Stomach (tissue), 9 donors: ENCODE data around the gene CYBA. TPM values are rescaled to one million over a fixed set of nuclear protein-coding genes. Genes with fewer than 3 reads are reported as not detected.

ENCODE experiments used
- DNase-seq, 2 donors: peaks; one replicate each; pipeline versions ENCODE4 v3.0.0 to v3.0.0-alpha.2; 2013 to 2019
- H3K27ac ChIP-seq, 5 donors: fragments of 200-600 bp in 4 of 5; sonication (generic) in 4 of 5; one replicate each; pipeline ENCODE4 v1.5.1; 2013 to 2019; ENCODE audit warnings: mild to moderate bottlenecking in 1 of 5, moderate library complexity in 1 of 5
- H3K27me3 ChIP-seq, 3 donors: fragments of 200-600 bp; sonication (generic); one replicate each; pipeline ENCODE4 v1.5.1; 2017 to 2019; ENCODE audit warnings: mixed run types in 1 of 3
- H3K36me3 ChIP-seq, 4 donors: fragments of 200-600 bp; sonication (generic); 1 replicate in 3 of 4; 2 replicates in 1 of 4; pipeline ENCODE4 v1.5.1; 2016 to 2019
- H3K4me1 ChIP-seq, 4 donors: fragments of 200-600 bp; sonication (generic); one replicate each; pipeline ENCODE4 v1.5.1; 2016 to 2019
- H3K4me3 ChIP-seq, 4 donors: fragments of 200-600 bp; sonication (generic) in 3 of 4; one replicate each; pipeline ENCODE4 v1.5.1; 2016 to 2019; ENCODE audit warnings: mild to moderate bottlenecking in 1 of 4
- H3K9me3 ChIP-seq, 4 donors: fragments of 200-600 bp; sonication (generic); one replicate each; pipeline ENCODE4 v1.5.1; 2016 to 2019
- CTCF ChIP-seq, 7 experiments: fragments of 450-650 bp in 4 of 7; fragments of 200-600 bp in 3 of 7; sonication (generic) in 3 of 7; IDR thresholded peaks; one replicate each; pipeline ENCODE4 v1.5.1; 2016 to 2019; ENCODE audit warnings: antibody characterized with exemption in 7 of 7, control low read depth in 2 of 7, mild to moderate bottlenecking in 1 of 7
- EP300 ChIP-seq: sonication (generic); formaldehyde crosslinking; IDR thresholded peaks from one replicate; pipeline ENCODE4 v1.6.1; 2017; ENCODE audit warnings: antibody characterized with exemption
- POLR2A ChIP-seq, 4 donors: fragments of 450-650 bp; IDR thresholded peaks; one replicate each; pipeline ENCODE4 v1.6.1; 2016; ENCODE audit warnings: antibody characterized with exemption in 4 of 4, control low read depth in 2 of 4, mild to moderate bottlenecking in 1 of 4, moderate library complexity in 1 of 4
- POLR2AphosphoS5 ChIP-seq, 3 donors: sonication (generic); formaldehyde crosslinking; IDR thresholded peaks; one replicate each; pipeline ENCODE4 v1.6.1; 2016; ENCODE audit warnings: antibody characterized with exemption in 3 of 3
- WGBS, 5 donors: extraction: QIAGEN DNeasy Blood & Tissue Kit in 3 of 5; methylation state at CpG; one replicate each; pipeline versions ENCODE4 v1.1.5 to v1.1.7; 2013 to 2018; 5-methylcytosine and 5-hydroxymethylcytosine counted together
- intact Hi-C: fragments of 100-400 bp; cut with DNase I; formaldehyde crosslinking; loops from one replicate; pipeline ENCODE4 v1.15.1; 2023; ENCODE audit warnings: low total_unique reads
- polyA plus RNA-seq, 3 donors: library from polyadenylated mRNA; stranded (reverse); fragments of 200-250 nt; gene quantifications; one replicate each; pipeline ENCODE4 v1.2.3, GENCODE V29; 2013
- total RNA-seq, 5 donors: library from RNA; depleted of rRNA; stranded (reverse); fragments of >200 nt; gene quantifications; one replicate each; pipeline versions ENCODE4 v1.1.0 to v1.2.3, GENCODE V29; 2014 to 2016
- donor health status: healthy with polysubstance abuse.
- donor health status: Bipolar disorder and iron deficiency.
- donor health status: healthy.

Gene CYBA
- total and polyA plus RNA-seq, 8 donors: 21.0 to 480 (median 162) TPM

GRCh38 chr16:88640039-88640495 lies 10.8 kb downstream of the CYBA start:
- Histone ChIP-seq H3K36me3 (peaks cover 0 to 26% (median 21%) of the 10 kb centered on the region in 4 donors), H3K4me3 (no peak overlapping the region), H3K27me3 (peaks cover 13 to 63% (median 27%) of the 10 kb centered on the region in 3 donors), H3K9me3 (no peaks in the 10 kb centered on the region), H3K27ac (no peak overlapping the region), H3K4me1 (peaks cover 14 to 33% (median 23%) of the 10 kb centered on the region in 4 donors)
- DNase-seq: no peak
- WGBS, 5 donors: 41 to 52% (median 47%) methylated on average over 13 of the region's 13 CpGs
- no peak for TF ChIP-seq POLR2AphosphoS5 (IDR thresholded peaks at IDR 0.05)
- TF ChIP-seq CTCF (IDR thresholded peaks at IDR 0.05): no peak
- TF ChIP-seq POLR2A (IDR thresholded peaks at IDR 0.05): no peak
- no peak for TF ChIP-seq EP300
- intact Hi-C loops: no loop called here

GRCh38 chr16:88639231-88640038 lies 11.4 kb downstream of the CYBA start:
- H3K9me3 ChIP-seq: no peaks in the 10 kb centered on the region
- H3K36me3 ChIP-seq: peaks cover 0 to 24% (median 19%) of the 10 kb centered on the region in 4 donors
- TF ChIP-seq POLR2A (IDR thresholded peaks at IDR 0.05) (no peak), POLR2AphosphoS5 (IDR thresholded peaks at IDR 0.05) (no peak), CTCF (IDR thresholded peaks at IDR 0.05) (no peak), EP300 (no peak)
- 18 to 31% (median 24%) methylated on average over 20 to 45 of the region's 45 CpGs for WGBS, 5 donors
- intact Hi-C loops: no loop called here
- H3K27me3 ChIP-seq: peaks cover 13 to 69% (median 33%) of the 10 kb centered on the region in 3 donors
- DNase-seq: peak; percentile 56 to 76
- no peak overlapping the region for H3K27ac ChIP-seq
- peak overlapping the region in 1 of 4 donors; percentile 2 for H3K4me3 ChIP-seq
- peaks cover 18 to 40% (median 29%) of the 10 kb centered on the region in 4 donors for H3K4me1 ChIP-seq

DNA sequence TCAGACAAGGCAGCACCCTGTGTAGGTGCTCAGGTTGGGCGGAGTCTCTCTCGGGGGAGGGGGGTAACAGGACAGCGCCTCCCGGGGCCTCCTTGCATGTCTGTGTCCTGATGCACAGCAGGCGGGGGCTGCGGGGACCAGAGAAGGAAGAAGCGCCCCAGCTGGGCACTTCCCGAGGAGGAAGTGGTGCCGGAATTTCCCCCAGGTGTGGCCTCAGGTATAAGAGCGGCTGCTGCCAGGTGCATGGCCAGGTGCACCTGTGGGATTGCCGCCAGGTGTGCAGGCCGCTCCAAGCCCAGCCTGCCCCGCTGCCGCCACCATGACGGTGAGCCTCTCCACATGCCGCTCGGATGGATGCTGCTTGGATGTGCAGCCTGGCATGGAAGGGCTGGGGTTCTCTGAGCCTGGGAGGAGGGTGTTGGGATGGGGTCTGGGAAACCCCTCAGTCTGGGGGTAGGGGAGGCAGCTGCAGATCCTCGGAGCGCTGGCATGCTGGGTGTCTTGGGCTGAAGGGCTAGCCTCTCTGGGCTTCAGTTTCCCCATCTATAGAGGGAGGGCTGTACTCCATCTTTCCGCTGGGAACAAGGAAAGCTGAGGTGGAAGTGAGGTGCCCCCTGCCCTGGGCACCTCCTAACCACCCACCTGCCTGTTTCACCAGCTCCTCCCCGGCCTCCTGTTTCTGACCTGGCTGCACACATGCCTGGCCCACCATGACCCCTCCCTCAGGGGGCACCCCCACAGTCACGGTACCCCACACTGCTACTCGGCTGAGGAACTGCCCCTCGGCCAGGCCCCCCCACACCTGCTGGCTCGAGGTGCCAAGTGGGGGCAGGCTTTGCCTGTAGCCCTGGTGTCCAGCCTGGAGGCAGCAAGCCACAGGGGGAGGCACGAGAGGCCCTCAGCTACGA lies 12.3 kb downstream of the CYBA start, which contains the start of gene IL17C:
TSS of gene IL17C (plus strand) at position 250 of the 908 bp plus-strand sequence. CDS start at position 320, 70 bp downstream.
- H3K36me3 ChIP-seq: peaks cover 0 to 15% (median 11%) of the 10 kb centered on the region in 4 donors

More for the DNA sequence above, 12.3 kb downstream of the CYBA start, which contains the start of gene IL17C:
- no peaks in the 10 kb centered on the region for H3K9me3 ChIP-seq
- WGBS, 5 donors: 25 to 37% (median 30%) methylated on average over 16 to 27 of the region's 27 CpGs
- peak within 1 kb of the TSS in 1 of 4 donors; percentile 2 for H3K4me3 ChIP-seq
- DNase-seq: peak; percentile 83 to 85
- H3K4me1 ChIP-seq: peaks cover 27 to 48% (median 38%) of the 10 kb centered on the region in 4 donors
- TF ChIP-seq CTCF (IDR thresholded peaks at IDR 0.05) (no peak), POLR2AphosphoS5 (IDR thresholded peaks at IDR 0.05) (peak; percentile 28 to 85 (median 75))
- H3K27ac ChIP-seq: no peak within 1 kb of the TSS
- H3K27me3 ChIP-seq: peaks cover 13 to 77% (median 41%) of the 10 kb centered on the region in 3 donors
- intact Hi-C loops: no loop called here
